GM19023 (cell line): ENCODE results near the gene CFAP119.
"Not testable (repeated sequence)": the region's sequence is repeated elsewhere in the genome, so short reads cannot be mapped to it uniquely, and the experiment has no call there.

ENCODE experiments used
- ATAC-seq: cut with Tn5 transposase; IDR thresholded peaks from one replicate; pipeline ENCODE4 v1.9.1; 2021; ENCODE audit warnings: mild to moderate bottlenecking, moderate library complexity; ENCODE audit not compliant: unreplicated experiment

Gene CFAP119

DNA sequence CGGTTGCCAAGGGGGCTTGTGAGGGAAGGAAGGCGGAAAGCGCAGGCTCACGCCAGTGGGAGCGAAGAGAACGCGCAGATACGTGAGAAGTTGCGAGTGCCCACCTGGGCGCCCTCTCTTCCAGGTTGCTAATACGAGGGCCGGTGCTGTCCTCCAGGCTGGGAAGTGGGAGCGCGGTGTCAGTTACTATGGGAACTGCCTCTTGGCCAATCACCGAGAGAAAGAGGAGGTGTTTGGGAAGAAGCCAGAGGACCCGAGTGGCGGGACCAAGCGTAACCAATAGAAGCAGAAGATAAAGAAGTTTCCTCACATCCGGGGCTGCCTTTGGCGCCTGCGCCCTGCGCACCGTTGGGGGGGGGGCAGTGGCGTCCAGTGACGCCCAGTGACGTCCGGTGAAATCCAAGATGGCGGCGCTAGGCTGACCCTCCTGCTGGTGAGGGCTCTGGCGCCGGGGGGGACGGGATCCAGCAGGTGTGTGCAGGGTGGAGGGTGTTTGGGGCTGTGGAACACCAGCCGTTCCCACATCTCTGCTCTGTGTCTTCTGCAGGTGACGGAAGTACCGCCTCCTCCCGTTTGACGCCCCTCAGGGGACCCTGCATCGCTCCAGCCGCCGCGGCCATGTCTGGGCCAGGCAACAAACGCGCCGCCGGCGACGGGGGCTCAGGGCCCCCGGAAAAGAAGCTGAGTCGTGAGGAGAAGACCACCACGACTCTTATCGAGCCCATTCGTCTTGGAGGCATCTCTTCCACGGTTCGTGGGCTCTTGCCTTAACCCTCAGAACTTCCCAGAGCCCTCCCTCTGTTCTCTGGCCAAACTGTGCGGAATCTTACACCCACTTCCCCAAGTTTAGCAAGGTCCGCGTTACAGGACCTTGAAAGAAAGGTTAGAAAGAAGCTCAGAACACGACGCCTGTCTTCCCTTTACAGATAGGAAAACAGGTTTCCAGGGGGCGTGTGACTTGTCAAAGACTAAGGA lies at the start of gene CFAP119, which contains the start of gene RNF40:
TSS of gene CFAP119 (minus strand) at position 135 of the 975 bp plus-strand sequence. CDS start 314 bp downstream, outside the sequence.
TSS of gene RNF40 (plus strand) at position 395 of the 975 bp plus-strand sequence. CDS start at position 619, 224 bp downstream.
- ATAC-seq = peak; percentile 84

DNA sequence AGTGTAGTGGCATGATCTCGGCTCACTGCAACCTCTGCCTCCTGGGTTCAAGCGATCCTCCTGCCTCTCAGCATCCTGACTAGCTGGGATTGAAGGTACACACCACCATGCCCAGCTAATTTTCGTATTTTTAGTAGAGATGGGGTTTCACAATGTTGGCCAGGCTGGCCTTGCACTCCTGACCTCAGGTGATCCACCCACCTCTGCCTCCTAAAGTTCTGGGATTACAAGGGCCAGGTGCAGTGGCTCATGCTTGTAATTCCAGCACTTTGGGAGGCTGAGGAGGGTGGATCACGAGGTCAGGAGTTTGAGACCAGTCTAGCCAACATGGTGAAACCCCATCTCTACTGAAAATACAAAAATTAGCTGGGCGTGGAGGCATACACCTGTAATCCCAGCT lies 47.8 kb upstream of the CFAP119 start:
- ATAC-seq = not testable (repeated sequence)

DNA sequence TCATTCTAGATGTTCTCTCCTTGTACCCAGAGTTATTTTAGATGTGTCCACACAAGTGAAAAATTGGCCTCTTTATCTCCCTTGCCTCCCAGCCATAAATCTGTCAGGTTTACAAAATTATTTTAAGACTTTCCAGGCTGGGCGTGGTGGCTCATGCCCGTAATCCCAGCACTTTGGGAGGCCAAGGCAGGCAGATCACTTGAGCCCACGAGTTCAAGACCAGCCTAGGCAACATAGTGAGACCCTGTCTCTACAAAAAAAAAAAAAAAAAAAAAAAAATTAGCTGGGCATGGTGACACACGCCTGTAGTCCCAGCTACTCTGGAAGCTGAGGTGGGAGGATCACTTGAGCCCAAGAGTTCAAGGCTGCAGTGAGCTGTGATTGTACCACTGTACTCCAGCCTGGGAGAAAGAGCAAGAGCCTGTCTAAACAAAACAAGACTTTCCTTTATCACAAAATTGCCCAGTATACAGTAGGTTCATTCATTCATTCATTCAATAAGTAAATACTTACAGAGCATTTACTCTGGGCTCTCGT lies 47.1 kb upstream of the CFAP119 start:
- not testable (repeated sequence) for ATAC-seq

DNA sequence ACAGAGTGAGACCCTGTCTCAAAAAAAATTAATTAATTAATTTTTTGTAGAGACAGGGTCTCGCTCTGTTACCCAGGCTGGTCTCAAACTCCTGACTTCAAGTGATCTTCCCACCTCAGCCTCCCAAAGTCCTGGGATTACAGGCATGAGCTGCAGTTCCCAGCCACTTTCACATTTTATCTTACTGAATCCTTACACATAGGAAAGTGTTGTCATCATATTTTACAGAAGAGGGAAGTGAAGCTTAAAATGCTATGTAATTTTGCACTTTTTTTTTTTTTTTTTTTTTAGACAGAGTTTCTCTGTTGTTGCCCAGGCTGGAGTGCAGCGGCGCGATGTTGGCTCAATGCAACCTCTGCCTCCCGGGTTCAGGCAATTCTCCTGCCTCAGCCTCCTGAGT lies 46.3 kb upstream of the CFAP119 start:
- no peak for ATAC-seq

DNA sequence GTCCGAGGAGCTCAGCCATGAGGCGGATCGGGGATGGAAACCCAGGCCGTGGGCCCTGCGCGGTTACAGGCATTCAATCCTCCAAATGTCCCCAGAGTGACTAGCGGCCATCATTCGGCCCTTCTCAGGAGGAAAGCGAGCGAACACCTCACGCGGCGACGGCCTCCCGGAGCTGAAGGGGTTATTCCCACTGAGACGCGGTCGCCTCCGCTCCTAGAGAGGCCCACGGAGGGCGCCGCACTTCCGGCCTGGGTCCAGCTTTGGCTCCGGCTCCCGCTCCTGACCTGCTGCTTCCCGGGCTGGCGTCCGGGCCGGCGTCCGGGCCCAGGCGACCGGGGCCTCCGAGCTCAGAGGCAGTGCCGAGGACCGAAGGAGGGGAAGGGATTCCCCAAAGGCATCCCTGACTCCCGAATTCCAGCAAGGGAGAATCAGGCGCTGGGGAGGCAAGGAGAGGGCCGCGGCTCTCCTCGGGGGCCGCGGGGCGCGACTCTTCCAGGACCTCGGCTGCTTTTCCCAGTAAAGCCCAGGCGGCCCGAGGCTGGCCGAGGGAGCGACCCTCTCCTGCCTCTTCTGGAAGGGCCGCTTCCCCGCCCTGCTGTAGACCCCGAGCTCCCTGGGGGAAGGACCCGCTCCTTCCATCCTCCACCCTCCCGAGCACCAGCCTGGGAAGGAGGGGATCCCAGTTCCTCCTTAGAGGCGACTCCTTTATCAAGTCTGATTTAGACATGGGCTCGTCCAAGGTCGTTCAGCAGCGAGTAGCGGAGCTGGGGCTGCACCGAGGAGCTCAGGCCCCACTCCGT lies 43.7 kb upstream of the CFAP119 start:
- ATAC-seq = no peak

DNA sequence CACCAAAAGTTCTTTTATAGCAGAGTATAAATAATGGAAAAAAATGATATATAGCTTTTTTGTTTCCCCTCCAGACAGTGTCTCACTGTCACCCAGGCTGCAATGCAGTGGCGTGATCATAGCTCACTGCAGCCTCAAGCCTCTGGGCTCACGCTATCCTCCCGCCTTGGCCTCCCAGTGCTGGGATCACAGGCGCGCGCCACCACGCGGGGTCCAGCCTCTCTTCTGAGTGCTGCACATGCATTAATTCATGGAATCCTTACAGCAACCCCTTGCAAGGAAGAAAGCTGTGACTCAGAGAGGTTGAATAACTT lies 43.2 kb upstream of the CFAP119 start:
- no peak for ATAC-seq

DNA sequence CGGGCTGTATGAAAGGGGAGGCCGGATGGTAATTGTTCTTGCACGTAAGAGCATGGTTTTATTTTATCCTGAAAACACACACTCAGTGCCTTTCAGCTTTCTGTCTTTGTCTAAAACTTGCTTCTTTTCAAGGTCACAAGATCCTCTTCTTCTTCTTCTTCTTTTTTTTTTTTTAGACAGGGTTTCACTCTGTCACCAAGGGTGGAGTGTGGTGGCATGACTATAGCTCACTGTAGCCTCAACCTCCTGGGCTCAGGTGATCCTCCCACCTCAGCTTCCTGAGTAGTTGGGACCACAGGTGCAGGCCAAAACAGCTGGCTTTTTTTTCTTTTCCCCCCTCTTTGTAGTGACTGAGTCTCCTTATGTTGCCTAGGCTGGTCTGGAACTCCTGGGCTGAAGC lies 41.1 kb upstream of the CFAP119 start:
- no peak for ATAC-seq

DNA sequence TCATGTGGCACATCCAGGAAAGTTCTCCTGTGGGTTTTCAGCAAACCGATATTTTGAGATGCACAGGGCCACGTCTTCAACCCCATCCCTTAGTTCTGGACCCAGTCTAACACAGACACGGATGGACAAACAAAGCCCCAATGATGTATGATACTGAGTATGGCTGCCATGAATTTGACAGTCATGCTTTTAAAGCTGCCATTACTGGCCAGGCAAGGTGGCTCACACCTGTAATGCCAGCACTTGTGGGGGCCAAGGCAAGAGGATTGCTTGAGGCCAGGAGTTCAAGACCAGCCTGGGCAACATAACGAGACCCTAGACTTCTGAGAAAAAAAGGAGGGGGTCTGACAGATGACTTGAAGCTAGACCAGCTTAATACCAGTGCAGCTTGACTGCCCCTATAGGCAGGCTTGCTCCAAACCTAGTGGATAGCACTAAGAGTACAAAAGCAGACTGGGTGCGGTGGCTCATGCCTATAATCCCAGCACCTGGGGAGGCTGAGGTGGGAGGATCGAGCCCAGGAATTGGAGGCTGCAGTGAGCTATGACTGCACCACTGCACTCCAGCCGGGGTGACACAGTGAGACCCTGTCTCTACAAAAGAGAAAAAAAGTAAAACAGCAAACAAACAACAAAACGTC lies 35.9 kb upstream of the CFAP119 start:
- ATAC-seq = no peak

DNA sequence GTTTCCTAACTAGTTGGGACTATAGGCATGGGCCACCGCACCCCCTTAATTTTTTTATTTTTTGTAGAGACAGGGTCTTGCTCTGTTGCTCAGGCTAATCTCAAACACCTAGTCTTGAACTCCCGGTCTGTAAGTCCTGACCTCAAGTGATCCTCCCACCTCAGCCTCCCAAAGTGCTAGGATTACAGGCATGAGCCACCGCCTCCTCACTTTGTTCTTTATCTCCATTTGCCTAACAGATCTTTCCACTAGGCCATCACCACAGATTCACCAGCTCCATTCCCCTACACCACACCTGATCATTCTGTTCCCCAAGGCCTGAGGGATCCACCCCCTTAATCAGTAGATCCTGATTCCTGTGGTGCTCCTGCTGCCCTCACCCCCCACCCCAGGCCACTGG lies 32.8 kb upstream of the CFAP119 start:
- ATAC-seq = no peak

DNA sequence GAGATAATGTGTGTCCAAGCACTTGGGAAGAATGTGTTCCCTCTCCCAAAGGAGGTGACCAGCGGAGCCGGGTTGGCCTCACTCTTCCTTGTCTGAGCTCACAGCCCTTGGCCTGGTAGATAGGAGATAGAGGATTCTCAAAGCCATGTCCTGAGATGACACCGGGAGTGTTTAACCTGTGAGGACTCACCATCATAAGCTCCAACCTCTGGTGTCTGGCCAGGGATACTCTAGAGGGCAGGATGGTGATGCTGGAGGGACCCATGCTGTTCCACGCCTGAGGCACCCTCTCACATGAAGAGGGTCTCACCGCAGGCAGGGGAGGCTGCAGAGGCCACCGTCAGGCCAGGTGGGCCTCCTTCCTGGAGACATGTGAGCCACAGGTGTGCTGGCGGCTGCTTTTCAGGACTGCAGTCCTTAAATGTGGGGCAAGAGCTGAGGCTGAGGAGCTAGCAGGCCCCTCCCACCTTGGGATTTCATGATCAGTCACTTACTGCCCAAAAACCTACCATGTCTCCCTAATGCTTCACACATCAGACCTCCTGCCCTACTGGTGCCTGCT lies 31.7 kb upstream of the CFAP119 start:
- no peak for ATAC-seq

DNA sequence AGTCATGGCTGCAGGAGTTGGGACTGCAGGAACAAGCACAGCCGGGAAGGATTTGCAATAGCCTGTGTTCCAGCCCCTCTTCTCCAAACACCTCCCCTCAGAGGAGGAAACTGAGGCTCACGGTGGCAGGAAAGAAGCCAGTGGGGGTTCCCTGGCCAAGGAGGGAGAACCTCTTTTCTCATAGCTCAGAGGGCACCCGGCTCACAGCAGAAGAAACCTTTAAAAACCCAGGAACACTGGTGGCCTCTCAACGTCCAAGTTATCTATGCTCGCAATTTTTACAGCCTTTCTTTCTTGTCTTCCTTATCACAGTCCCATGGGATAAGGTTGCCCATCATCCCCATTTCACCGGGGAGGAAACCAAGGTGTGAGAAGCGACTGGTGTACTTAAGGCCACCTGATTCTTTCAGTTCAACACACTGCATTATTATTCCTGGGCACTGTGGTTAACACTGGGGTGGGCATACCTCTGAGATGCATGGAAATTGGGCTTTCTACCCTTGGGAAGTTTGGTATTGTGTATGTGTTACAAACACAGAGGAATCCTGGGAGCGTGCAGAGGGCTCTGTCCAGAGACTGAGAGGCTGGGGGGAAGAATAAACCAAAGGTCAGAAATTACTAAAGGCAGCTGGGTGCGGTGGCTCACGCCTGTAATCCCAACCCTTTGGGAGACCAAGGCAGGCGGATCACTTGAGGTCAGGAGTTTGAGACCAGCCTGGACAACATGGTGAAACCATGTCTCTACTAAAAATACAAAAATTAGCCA lies 25.9 kb upstream of the CFAP119 start:
- no peak for ATAC-seq

DNA sequence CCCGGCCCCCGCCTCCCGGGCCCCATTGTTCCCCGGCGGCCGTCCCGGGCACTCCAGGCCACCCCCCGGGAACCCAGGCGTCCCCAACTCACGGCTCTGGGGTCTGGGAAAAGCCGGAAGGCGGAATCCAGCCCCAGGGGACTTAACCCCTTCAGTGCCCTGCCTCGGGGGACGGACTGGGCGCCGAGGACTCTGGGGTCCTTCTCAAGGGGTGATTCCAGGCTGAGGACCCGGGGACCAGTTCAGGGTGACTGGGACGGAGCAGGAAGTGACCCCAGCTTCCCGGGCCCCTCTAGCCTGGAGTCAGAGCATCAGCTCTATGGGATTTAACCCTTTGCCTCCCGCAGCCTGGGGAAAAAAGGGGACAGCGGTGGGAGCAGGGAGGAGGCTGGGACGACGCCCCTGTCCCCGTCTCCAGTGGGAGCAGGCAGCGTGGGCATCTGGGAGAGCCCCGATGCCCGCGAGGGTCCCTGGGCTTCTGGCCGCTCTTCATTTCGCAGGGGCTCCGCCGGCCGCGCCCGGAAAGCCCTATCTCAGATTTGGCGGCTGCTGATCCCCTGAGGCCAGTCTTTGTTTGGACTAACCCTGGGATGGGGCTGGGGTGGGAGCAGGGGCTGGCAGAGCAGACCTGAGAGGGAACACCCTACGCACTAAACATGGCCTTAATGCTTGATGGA lies 25.2 kb upstream of the CFAP119 start, which contains the start of gene ZNF629:
TSS of gene ZNF629 (minus strand) at position 270 of the 677 bp plus-strand sequence. CDS start 2,723 bp downstream, outside the sequence.
- no peak for ATAC-seq

DNA sequence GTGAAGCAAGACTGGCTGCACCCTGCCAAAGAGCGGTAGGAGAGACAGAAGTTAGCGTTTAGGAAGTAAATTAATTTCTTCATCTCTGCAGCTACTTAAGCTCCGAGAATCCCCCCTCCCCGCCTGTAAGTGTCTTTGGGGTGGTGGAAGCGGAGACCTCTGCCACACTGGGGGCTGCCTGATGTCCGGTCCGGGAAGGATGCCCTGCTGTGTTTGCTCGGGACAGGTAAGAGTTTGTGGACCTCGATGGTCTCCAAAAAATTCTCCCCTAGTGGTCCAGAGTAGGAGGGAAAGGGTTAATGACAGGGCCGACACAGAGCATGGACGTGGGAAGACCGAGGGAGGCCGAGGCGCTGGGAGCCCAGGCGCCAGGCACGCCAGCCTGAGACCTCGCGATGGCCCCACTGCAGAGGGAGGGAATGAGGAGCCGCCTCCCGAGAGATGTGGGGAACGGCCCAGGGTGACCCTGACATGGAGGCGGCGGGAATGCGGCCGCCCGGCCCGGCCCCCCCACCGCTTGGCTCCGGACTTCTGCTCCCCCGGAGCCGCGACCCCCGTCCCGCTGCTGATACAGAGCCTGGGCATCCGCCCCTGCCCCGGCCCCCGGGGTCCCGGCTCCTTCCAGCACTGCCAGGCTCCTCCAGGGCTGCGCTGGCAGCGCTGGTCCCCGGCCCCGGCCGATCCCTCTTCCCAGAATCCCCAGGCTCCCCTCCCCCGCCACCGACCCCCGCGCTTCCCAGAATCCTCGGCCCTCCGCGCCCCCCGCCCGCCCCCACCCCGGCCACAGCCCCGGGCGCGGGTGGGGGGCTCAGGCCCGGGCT lies 24.5 kb upstream of the CFAP119 start:
- ATAC-seq = no peak

DNA sequence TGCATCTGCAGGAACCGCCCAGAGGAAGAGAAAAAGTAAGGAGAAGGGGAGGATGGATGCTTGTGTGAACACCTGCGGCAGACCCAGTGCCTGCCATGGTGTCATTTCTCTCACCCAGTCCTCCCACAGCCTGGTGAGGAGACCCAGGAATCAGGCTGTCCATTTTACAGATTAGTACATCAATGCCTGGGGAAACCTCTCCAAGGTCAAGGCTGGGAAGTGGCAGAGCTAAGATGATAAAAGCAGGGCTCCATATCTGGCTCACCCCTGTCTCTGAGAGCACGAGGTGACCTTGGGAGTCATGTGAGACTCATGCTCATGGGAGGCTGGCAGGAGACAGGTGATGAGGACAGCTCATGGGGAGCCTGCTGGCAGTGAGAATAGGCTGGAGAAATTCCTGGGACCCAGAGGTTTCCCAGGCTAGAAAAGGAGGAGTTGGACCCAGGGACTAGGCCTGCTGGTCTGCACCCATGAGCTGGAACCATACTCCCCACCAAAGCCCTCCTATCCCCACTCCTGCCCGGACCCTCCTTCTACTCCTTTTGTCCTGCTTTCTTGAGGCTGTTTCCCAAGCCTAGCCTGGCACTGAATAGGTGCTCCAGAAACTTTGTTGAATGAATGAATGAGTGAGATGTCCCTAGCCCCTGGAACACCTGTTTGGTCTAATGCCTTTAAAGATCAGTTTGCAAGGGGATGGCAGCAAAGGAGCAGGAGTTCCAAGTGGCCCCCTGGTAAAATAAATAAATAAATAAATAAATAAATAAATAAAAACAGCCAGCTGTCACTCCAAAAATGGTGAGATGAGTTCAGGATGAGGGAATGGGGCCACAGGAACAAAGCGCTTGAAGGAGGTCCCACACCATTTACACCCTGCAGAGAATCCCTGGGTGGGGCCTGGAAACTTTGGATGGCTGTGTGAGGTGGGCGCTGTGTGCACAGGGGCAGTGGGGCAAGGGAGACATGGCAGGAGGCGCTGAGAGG lies 23.6 kb upstream of the CFAP119 start:
- no peak for ATAC-seq

DNA sequence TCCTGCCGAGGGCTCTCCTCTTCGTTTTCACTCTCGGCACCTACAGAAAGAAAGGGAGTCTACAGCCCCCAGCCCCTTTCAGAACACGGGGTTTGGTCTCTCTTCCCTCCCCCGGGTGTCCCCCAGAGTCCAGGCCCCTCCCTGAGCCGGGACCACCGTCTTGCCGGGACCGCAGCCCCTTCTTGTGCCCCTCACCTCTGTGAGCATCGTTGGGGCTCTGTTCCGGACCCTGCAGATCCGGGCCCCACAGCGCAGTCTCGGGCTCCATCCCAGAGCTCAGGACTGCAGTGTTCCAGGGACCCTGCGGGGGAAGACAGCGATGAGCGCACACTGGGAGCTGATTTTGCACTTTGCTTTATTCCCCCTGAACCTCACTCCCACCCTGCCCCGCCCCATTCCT lies 22.4 kb upstream of the CFAP119 start:
- ATAC-seq = no peak

DNA sequence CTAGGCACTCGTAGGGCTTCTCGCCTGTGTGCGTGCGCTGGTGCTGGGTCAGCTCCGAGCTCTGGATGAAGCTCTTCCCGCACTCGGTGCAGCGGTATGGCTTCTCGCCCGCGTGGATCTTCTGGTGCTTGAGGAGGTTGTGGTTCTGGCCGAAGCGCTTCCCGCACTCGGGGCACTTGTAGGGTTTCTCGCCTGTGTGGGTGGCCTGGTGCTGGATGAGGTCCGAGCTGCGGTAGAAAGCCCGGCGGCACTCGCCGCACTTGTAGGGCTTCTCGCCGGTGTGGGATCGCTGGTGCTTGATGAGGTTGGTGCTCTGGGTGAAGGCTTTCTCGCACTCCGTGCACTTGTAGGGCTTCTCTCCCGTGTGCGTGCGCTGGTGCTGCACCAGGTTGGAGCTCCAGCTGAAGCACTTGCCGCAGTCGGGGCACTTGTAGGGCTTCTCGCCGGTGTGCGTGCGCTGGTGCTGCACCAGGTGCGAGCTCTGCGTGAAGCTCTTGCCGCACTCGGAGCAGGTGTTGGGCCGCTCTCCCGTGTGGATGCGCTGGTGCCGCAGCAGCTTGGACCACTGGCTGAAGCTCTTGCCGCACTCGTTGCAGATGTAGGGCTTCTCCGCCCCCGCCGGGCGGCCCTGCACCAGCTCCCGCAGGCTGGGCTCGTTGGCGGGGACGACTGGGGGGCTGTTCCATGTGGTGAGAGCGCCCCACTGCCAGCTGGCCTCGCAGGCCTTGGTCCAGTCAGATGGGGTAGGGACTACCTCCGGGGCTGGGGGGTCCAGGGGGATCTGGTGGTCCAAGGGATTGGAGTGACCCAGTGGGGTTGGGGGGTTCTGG lies 21.6 kb upstream of the CFAP119 start:
- ATAC-seq = no peak
